HT-29 (cell line): Measurements from ENCODE around the gene CELF4. TPM values are rescaled to one million over a fixed set of nuclear protein-coding genes. Genes with fewer than 3 reads are reported as not detected.

Source experiments
- DNase-seq: peaks from one replicate; pipeline ENCODE4 v3.0.0-alpha.2; 2015; ENCODE audit warnings: low spot score
- total RNA-seq: library from RNA; depleted of rRNA; stranded (reverse); fragments of >200 nt; shearing (Covaris generic); gene quantifications from 2 replicates; pipeline ENCODE4 v1.2.3, GENCODE V29; 2014

CELF4 gene
- total RNA-seq, 1 experiment from 2014 or later: not detected

GRCh38 chr18:37392648-37393047 lies 172.9 kb downstream of the CELF4 start:
- no peak for DNase-seq

- DNase-seq: no peak
Observed at GRCh38 chr18:37391698-37392548, 173.7 kb downstream of the CELF4 start.

DNA sequence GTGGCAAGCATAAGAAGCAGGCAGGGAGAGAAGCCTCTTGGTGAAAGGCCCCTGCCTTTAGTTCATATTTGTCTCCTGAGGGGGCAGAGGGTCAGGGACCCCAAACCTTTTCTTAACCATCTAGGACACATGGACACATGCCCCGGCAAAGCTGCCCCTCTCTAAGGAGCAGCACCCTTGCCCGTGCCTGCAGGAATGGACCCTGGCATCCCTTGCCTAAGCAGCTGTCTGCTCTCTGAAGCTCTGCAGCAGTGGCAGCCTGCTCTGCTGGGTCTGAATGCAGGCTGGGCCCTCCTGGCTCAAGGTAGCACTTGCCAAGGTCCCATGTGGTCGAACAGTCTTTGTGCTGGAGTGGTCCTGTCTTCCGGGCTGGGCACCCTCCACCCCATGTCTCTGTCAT lies 174.4 kb downstream of the CELF4 start:
- no peak for DNase-seq

GRCh38 chr18:37390687-37391086 lies 174.9 kb downstream of the CELF4 start:
- DNase-seq: no peak

DNA sequence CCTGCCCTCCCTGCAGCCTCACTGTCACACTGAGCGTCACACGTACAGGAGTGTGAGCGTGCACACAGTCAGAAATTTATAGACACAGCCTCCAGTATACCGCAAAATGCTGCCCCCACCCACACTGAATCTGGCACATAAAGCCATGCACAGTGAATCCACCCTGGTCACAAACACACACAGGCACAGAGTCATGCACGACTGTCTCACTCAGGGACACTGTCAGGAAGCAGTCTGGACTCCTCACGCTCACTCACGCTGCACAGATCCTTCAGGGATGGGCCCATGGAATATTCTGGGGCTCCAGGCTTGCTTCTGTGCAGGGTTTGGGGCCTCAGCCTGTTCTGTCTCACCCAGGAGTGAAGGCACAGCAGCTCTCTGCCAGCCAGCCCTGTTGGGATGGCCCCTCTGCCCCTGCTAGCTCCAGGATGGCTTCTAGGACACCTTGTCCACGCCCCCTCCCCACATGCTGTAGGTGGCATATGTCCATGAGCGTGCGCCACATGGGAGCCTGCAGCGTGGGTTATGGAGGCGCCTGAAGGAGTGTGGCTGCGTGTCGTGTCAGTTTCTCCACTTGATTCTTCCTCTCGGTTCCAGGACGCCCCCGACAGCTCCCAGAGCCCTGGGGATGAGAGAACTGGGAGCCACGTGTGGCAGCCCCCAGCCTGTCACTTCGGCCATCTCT lies 175.8 kb downstream of the CELF4 start:
- DNase-seq: no peak

- no peak for DNase-seq
Observed at GRCh38 chr18:37389041-37389440, 176.6 kb downstream of the CELF4 start.

DNA sequence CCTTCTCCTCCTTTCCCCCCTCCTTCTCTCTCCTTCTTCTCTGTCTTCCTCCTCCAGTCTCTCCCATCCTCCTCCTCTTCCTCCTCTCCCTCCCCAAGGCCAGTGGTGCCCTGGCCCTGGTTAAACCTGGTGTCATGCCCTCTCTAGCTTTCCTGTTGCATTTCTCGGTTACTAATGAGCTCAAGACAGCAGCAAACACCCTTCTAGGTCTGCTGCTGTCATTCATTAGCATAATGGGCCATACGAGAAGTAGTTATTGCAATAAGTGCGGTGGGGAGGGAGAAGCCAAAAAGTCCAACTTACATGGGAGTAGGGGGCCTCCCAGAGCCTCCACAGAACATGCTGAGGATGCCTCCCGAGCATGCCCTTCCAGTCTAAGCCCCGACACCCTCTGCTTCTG lies 177.2 kb downstream of the CELF4 start:
- no peak for DNase-seq

GRCh38 chr18:37385846-37386778 lies 179.5 kb downstream of the CELF4 start:
- DNase-seq: peak; percentile 57

- no peak for DNase-seq
Observed at GRCh38 chr18:37383846-37384595, 181.6 kb downstream of the CELF4 start.

- DNase-seq: peak; percentile 3
Observed at GRCh38 chr18:37383036-37383785, 182.4 kb downstream of the CELF4 start.

- DNase-seq: no peak
Observed at GRCh38 chr18:37381554-37381953, 184.0 kb downstream of the CELF4 start.

DNA sequence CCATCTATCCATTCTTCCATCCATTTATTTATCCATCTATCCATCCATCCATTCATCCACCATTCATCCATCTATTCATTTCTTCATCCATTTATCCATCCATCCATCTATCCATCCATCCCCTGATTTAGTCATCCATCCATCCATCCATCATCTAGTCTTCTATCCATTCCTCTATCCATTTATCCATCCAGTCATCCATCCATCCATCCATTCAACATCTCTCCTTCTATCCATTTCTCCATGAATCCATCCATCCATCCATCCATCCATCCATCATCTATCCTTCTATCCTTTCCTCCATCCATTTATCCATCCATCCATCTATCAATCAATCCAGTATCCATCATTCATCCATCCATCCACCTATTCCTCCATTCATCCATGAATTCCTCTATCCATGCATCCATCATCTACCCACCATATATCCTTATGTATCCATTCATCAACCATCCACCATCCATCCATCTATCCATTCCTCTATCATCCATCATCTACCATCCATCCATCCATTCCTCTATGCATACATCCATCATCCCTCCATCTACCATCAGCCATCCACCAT lies 185.0 kb downstream of the CELF4 start:
- DNase-seq: no peak

- DNase-seq: no peak
Observed at GRCh38 chr18:37378336-37379010, 187.1 kb downstream of the CELF4 start.

DNA sequence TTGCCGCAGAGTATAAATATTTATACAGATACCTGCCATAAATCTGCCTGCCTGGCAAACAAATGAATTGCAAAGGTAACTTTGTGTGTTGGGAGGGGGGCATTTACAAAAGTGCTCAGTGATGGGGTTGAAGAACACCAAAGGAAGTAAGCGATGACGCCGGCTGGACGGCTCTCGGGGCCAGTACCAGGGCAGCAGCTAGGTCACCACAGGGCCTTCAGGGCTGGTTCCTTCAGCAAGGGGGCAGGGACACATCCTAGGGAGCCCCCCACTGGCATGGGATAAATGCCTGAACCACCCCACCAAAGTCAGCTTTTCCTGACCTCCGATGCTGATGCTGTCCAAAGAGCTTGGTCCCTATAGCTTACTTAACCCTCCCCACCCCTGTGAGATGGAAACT lies 190.4 kb downstream of the CELF4 start:
- DNase-seq: no peak

GRCh38 chr18:37368110-37368954 lies 197.3 kb downstream of the CELF4 start:
- no peak for DNase-seq

DNA sequence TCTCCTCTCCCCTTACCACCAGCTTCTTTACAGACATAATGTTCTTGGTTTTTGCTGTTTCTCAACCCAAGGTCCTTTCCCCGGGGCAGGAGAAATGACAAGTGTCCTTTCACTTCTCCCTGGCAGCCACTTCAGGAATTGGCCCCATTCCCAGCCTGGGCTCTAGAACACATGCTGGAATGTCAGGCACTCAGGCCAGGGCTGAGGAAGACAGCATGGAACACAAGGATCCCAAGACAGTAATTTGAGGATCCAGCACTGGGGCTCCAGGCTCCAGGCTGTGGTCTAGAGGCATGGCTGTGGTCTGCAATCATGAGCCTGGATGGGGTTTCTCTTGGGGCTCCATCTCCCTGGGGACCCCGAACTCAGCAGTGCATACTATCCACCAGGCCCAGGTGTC lies 201.4 kb downstream of the CELF4 start:
- no peak for DNase-seq

- DNase-seq: no peak
Observed at GRCh38 chr18:37362158-37362890, 203.3 kb downstream of the CELF4 start.
